Measurements from ENCODE around the gene NFU1. TPM values are rescaled to one million over a fixed set of nuclear protein-coding genes. Genes with fewer than 3 reads are reported as not detected.

Gene NFU1
- total and polyA plus RNA-seq, 8 donors, result 16.0 to 40.6 (median 20.0) TPM

DNA sequence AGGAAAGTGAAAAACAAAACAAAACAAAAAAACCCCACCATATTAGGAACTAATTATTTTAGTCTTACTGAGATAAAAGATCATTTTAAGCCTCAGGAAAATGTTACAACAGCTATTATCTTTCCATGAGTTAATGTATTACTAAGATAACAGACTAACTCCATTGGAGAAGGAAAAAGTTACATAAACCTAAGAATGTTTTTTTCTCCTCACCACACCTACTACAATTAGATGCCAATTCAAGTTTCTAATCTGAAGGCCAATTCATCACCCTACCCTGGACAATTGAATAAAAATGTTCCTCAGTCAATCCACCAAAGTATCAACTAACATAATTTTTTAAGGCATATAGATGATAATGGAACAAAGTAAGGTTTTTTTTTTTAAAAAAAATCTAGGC is 40.0 kb downstream of the NFU1 start:
- DNase-seq (no peak), FAIRE-seq (peak; percentile 85), ATAC-seq (peak; percentile 88 to 94 (median 92))
- H3K27me3 ChIP-seq, result no peaks in the 10 kb centered on the region
- H3K4me3 ChIP-seq, result no peak overlapping the region
- no peaks in the 10 kb centered on the region for H3K9me3 ChIP-seq
- H3K27ac ChIP-seq, result peak overlapping the region in 2 of 4 donors; percentile 51 to 71
- peaks cover 6 to 16% (median 9%) of the 10 kb centered on the region in 3 donors for H3K4me1 ChIP-seq
- H3K36me3 ChIP-seq, result peaks cover 0 to 12% (median 2%) of the 10 kb centered on the region in 3 donors
- intact Hi-C loops (cut with DNase I), result no loop called here
- TF ChIP-seq, protein P1, sequence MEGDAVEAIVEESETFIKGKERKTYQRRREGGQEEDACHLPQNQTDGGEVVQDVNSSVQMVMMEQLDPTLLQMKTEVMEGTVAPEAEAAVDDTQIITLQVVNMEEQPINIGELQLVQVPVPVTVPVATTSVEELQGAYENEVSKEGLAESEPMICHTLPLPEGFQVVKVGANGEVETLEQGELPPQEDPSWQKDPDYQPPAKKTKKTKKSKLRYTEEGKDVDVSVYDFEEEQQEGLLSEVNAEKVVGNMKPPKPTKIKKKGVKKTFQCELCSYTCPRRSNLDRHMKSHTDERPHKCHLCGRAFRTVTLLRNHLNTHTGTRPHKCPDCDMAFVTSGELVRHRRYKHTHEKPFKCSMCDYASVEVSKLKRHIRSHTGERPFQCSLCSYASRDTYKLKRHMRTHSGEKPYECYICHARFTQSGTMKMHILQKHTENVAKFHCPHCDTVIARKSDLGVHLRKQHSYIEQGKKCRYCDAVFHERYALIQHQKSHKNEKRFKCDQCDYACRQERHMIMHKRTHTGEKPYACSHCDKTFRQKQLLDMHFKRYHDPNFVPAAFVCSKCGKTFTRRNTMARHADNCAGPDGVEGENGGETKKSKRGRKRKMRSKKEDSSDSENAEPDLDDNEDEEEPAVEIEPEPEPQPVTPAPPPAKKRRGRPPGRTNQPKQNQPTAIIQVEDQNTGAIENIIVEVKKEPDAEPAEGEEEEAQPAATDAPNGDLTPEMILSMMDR (IDR thresholded peaks at IDR 0.05), result no peak

DNA sequence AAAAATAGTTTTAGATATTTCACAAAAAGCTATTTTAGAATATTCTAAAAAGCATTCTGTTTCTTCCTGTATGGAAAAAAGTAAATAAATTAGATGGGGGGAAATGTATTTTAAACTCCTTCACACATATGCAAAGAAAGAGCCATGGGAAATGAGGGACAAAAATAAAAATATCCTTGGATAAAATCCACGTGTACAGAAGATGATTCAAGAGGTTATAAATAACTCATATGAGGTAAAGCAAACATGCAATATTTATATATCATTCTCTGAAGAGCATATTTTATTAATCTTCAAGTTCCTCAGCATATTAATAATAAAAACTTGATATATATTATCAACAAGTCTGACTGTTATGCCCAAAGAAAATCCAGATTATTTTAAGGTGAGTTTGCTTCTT is 41.4 kb downstream of the NFU1 start:
- intact Hi-C loops (cut with DNase I), result no loop called here
- no peak overlapping the region for H3K27ac ChIP-seq
- DNase-seq (no peak), FAIRE-seq (no peak), ATAC-seq (no peak)
- 9 to 23% methylated on average over 1 of the region's 1 CpG for WGBS, 2 donors
- H3K4me3 ChIP-seq, result no peak overlapping the region
- TF ChIP-seq, protein P1 (IDR thresholded peaks at IDR 0.05), result no peak
- H3K4me1 ChIP-seq, result peaks cover 6 to 20% (median 9%) of the 10 kb centered on the region in 3 donors
- H3K9me3 ChIP-seq, result no peaks in the 10 kb centered on the region
- no peaks in the 10 kb centered on the region for H3K27me3 ChIP-seq
- H3K36me3 ChIP-seq, result peaks cover 0 to 8% (median 2%) of the 10 kb centered on the region in 3 donors

- peaks cover 9 to 27% (median 9%) of the 10 kb centered on the region in 3 donors for H3K4me1 ChIP-seq
- intact Hi-C loops (cut with DNase I), result no loop called here
- ATAC-seq (no peak), FAIRE-seq (no peak), DNase-seq (no peak)
- peaks cover 0 to 7% (median 0%) of the 10 kb centered on the region in 3 donors for H3K36me3 ChIP-seq
- no peaks in the 10 kb centered on the region for H3K9me3 ChIP-seq
- TF ChIP-seq, protein P1 (IDR thresholded peaks at IDR 0.05), result no peak
- no peaks in the 10 kb centered on the region for H3K27me3 ChIP-seq
- no peak overlapping the region for H3K27ac ChIP-seq
- H3K4me3 ChIP-seq, result no peak overlapping the region
Observed at GRCh38 chr2:69393963-69394362, 43.3 kb downstream of the NFU1 start.

GRCh38 chr2:69390471-69390870 is 46.8 kb downstream of the NFU1 start:
- WGBS, 2 donors, result 61 to 80% methylated on average over 3 of the region's 3 CpGs
- Histone ChIP-seq H3K9me3 (no peaks in the 10 kb centered on the region), H3K4me1 (peaks cover 3 to 12% (median 6%) of the 10 kb centered on the region in 3 donors)

GRCh38 chr2:69390001-69390400 is 47.2 kb downstream of the NFU1 start:
- Histone ChIP-seq H3K4me1 (peaks cover 3 to 12% (median 6%) of the 10 kb centered on the region in 3 donors), H3K27me3 (no peaks in the 10 kb centered on the region), H3K27ac (peak overlapping the region in 1 of 4 donors; percentile 15), H3K9me3 (no peaks in the 10 kb centered on the region), H3K4me3 (no peak overlapping the region), H3K36me3 (no peaks in the 10 kb centered on the region)
- WGBS, 2 donors, result 77 to 82% methylated on average over 3 of the region's 3 CpGs
- DNase-seq (no peak), FAIRE-seq (no peak), ATAC-seq (no peak)
- TF ChIP-seq, protein P1 (IDR thresholded peaks at IDR 0.05), result no peak
- intact Hi-C loops (cut with DNase I), result no loop called here

More at GRCh38 chr2:69390471-69390870, 46.8 kb downstream of the NFU1 start:
- FAIRE-seq, result no peak
- Histone ChIP-seq H3K27ac (peak overlapping the region in 2 of 4 donors; percentile 15 to 35), H3K27me3 (no peaks in the 10 kb centered on the region), H3K36me3 (no peaks in the 10 kb centered on the region), H3K4me3 (no peak overlapping the region)
- ATAC-seq, result no peak
- intact Hi-C loops (cut with DNase I), result no loop called here
- DNase-seq, result no peak
- TF ChIP-seq, protein P1 (IDR thresholded peaks at IDR 0.05), result no peak
